ENCODE measurements around the gene BRDT. TPM values are rescaled to one million over a fixed set of nuclear protein-coding genes. Genes with fewer than 3 reads are reported as not detected.
A peak's percentile ranks its signal among the peaks of the same experiment; 100 is the strongest.

The BRDT gene
- total RNA-seq, 4 donors from 2014 or later, result not detected

DNA sequence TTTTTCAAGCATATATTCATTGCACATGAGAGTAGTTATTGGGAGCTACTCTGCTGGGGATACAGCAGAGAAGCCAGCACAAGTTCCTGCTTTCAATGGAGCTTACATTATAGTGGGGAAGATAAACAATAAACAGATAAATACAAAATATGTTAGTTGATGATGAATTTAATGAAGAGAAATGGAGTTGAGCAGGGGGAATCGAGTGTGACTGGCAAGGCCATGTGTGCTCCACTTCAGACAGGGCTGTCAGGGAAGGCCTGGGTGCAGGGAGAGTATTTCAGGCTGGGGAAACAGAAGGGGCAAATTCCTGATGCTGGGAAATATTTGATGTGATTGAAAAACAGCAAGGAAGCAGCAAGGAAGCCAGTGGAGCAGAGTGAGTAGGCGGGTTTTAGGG is 21.2 kb upstream of the BRDT start:
- Histone ChIP-seq H3K27ac (no peak overlapping the region), H3K4me3 (no peak overlapping the region), H3K4me1 (peaks cover 7% of the 10 kb centered on the region), H3K36me3 (no peaks in the 10 kb centered on the region), H3K27me3 (no peaks in the 10 kb centered on the region), H3K9me3 (no peaks in the 10 kb centered on the region)
- 88% methylated on average over 2 of the region's 2 CpGs for WGBS
- DNase-seq (ENCODE audit: low spot score in 2 of 2), result peak in 1 of 2 donors; percentile 25
- no peak for TF ChIP-seq POLR2A (IDR thresholded peaks at IDR 0.05)
- TF ChIP-seq, protein P1, sequence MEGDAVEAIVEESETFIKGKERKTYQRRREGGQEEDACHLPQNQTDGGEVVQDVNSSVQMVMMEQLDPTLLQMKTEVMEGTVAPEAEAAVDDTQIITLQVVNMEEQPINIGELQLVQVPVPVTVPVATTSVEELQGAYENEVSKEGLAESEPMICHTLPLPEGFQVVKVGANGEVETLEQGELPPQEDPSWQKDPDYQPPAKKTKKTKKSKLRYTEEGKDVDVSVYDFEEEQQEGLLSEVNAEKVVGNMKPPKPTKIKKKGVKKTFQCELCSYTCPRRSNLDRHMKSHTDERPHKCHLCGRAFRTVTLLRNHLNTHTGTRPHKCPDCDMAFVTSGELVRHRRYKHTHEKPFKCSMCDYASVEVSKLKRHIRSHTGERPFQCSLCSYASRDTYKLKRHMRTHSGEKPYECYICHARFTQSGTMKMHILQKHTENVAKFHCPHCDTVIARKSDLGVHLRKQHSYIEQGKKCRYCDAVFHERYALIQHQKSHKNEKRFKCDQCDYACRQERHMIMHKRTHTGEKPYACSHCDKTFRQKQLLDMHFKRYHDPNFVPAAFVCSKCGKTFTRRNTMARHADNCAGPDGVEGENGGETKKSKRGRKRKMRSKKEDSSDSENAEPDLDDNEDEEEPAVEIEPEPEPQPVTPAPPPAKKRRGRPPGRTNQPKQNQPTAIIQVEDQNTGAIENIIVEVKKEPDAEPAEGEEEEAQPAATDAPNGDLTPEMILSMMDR (IDR thresholded peaks at IDR 0.05), result no peak
- TF ChIP-seq EP300 (IDR thresholded peaks at IDR 0.05), result no peak
- TF ChIP-seq POLR2AphosphoS5 (IDR thresholded peaks at IDR 0.05), result no peak

DNA sequence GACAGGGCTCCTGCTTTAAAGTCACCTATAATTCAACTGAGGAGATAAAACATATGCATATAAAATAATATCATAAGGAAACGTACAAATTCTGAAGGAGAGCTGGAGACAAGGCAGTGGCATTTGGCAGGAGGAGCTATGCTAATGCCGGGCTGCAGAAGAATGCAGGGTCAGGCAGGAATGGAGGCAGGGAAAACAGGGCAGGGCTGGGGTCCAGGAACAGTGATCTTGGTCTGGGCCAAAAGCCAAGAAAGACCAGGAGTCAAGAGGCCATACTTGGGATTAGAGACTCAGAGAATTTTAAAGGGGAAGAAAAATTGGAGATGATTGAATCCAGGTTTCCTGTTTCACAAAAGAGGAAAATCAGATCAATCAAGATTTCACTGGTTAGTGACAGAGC is 20.0 kb upstream of the BRDT start:
- TF ChIP-seq, protein P1 (IDR thresholded peaks at IDR 0.05), result no peak
- TF ChIP-seq EP300 (IDR thresholded peaks at IDR 0.05), result no peak
- no peak for TF ChIP-seq POLR2A (IDR thresholded peaks at IDR 0.05)
- H3K27ac ChIP-seq, result no peak overlapping the region
- H3K9me3 ChIP-seq, result no peaks in the 10 kb centered on the region
- H3K4me1 ChIP-seq, result peaks cover 3% of the 10 kb centered on the region
- no peaks in the 10 kb centered on the region for H3K27me3 ChIP-seq
- no peaks in the 10 kb centered on the region for H3K36me3 ChIP-seq
- no peak overlapping the region for H3K4me3 ChIP-seq
- 35% methylated on average over 2 of the region's 2 CpGs for WGBS
- peak in 1 of 2 donors; percentile 42 for DNase-seq (ENCODE audit: low spot score in 2 of 2)

DNA sequence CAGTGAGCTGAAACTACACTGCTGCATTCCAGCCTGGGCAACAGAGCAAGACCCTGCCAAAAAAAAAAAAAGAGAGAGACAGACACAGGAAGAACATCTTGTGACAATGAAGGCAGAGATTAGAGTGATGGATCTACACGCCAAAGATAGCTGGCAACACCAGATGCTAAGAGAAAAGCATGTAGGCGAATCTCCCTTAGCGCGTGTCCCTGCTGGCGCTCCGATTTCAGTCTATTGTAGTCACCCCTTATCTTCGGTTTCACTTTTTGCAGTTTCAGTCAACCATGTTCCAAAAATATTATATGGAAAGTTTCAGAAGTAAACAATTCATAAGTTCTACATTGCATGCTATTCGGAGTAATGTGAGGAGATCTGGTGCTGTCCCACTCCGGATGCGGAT is 11.6 kb upstream of the BRDT start:
- no peak overlapping the region for H3K27ac ChIP-seq
- 97% methylated on average over 10 of the region's 10 CpGs for WGBS
- DNase-seq (ENCODE audit: low spot score in 2 of 2), result no peak
- no peaks in the 10 kb centered on the region for H3K27me3 ChIP-seq
- H3K4me3 ChIP-seq, result no peak overlapping the region
- TF ChIP-seq, protein P1 (IDR thresholded peaks at IDR 0.05), result no peak
- no peak for TF ChIP-seq EP300 (IDR thresholded peaks at IDR 0.05)
- TF ChIP-seq POLR2A (IDR thresholded peaks at IDR 0.05), result no peak
- TF ChIP-seq POLR2AphosphoS5 (IDR thresholded peaks at IDR 0.05), result no peak
- H3K9me3 ChIP-seq, result no peaks in the 10 kb centered on the region
- no peaks in the 10 kb centered on the region for H3K36me3 ChIP-seq
- H3K4me1 ChIP-seq, result no peaks in the 10 kb centered on the region

DNA sequence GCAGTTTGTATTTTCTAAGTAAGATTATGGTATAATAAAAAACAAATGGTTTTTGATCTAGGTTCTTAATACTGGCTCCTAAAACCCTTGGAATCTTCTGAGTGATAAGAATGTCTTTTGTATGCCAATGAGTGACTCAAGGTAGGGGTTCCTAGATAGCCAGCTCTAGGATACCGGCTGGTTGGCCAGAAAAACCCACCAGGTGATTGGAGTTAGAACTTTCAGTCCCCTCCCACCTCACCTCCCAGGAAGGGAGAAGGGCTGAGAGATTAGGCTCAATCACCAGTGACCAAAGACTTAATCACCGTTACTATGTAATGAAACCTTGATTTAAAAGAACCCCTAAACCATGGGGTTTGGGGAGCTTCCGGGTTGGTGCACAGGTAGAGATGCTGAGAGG is 8.7 kb upstream of the BRDT start:
- WGBS, result 92% methylated on average over 3 of the region's 3 CpGs
- no peak overlapping the region for H3K27ac ChIP-seq
- TF ChIP-seq, protein P1 (IDR thresholded peaks at IDR 0.05), result no peak
- TF ChIP-seq POLR2A (IDR thresholded peaks at IDR 0.05), result no peak
- TF ChIP-seq POLR2AphosphoS5 (IDR thresholded peaks at IDR 0.05), result no peak
- TF ChIP-seq EP300 (IDR thresholded peaks at IDR 0.05), result no peak
- no peaks in the 10 kb centered on the region for H3K27me3 ChIP-seq
- no peaks in the 10 kb centered on the region for H3K4me1 ChIP-seq
- H3K36me3 ChIP-seq, result no peaks in the 10 kb centered on the region
- H3K9me3 ChIP-seq, result no peaks in the 10 kb centered on the region
- DNase-seq (ENCODE audit: low spot score in 2 of 2), result no peak
- no peak overlapping the region for H3K4me3 ChIP-seq

DNA sequence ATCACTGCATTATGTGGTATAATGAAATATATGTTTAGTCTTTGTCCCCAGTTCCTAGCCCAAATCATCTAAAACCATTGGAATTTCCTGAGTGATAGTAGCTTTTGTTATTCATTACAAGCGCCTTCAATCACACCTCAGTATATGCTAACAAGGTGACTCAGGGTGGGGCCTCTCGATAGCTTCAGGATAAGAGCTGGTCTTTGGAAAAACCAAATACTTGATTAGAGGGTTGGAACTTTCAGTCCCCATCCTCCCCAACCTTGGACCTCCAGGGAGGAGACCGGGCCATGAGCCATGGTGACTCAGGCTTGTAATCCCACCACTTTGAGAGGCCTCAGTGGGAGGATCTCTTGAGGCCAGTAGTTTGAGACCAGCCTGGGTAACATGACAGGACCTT is 5.1 kb upstream of the BRDT start:
- Histone ChIP-seq H3K36me3 (no peaks in the 10 kb centered on the region), H3K9me3 (no peaks in the 10 kb centered on the region), H3K27me3 (no peaks in the 10 kb centered on the region), H3K4me3 (no peak overlapping the region), H3K4me1 (no peaks in the 10 kb centered on the region), H3K27ac (no peak overlapping the region)
- TF ChIP-seq, protein P1 (IDR thresholded peaks at IDR 0.05), result no peak
- TF ChIP-seq POLR2A (IDR thresholded peaks at IDR 0.05), result no peak
- TF ChIP-seq EP300 (IDR thresholded peaks at IDR 0.05), result no peak
- no peak for TF ChIP-seq POLR2AphosphoS5 (IDR thresholded peaks at IDR 0.05)
- DNase-seq (ENCODE audit: low spot score in 2 of 2), result no peak
- whole genome bisulfite sequencing, result 90% methylated on average over 3 of the region's 3 CpGs

All from suprapubic skin (tissue), 4 donors.